Measurements from ENCODE around the gene GTF3A.

DNA sequence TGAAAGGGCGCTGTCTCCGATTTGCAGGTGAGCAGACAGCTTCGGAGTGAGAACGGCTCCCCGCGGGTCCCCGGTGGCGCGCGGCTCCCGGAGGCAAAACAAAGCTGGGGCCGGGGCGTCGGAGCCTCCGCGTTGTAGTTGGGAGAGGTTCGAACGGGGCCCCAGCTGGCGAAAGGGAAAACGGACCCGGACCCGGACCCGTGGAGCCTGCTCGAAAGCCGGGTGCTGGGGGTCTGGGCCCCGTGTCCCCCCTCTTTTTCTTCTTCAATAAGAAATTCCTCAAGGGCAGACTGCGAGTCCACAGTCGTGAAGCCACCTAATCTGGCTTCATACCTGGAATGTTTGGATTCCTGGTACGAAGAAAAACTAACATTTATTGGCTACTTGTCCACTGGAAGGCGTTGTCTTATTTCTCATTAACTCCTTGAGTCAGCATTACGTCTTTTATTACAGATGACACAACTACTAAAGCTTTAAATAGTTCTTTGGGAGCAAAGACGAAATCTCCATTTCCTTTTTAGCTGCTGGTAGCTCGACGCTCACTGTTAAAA, 26.6 kb downstream of the GTF3A start:
- TF ChIP-seq, protein P1, sequence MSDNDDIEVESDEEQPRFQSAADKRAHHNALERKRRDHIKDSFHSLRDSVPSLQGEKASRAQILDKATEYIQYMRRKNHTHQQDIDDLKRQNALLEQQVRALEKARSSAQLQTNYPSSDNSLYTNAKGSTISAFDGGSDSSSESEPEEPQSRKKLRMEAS (IDR thresholded peaks at IDR 0.05; ENCODE audit: low read depth, low read length), result 0 out of 2 replicates have a peak, but pooled peaks have one; percentile 24
- TF ChIP-seq, protein P2, sequence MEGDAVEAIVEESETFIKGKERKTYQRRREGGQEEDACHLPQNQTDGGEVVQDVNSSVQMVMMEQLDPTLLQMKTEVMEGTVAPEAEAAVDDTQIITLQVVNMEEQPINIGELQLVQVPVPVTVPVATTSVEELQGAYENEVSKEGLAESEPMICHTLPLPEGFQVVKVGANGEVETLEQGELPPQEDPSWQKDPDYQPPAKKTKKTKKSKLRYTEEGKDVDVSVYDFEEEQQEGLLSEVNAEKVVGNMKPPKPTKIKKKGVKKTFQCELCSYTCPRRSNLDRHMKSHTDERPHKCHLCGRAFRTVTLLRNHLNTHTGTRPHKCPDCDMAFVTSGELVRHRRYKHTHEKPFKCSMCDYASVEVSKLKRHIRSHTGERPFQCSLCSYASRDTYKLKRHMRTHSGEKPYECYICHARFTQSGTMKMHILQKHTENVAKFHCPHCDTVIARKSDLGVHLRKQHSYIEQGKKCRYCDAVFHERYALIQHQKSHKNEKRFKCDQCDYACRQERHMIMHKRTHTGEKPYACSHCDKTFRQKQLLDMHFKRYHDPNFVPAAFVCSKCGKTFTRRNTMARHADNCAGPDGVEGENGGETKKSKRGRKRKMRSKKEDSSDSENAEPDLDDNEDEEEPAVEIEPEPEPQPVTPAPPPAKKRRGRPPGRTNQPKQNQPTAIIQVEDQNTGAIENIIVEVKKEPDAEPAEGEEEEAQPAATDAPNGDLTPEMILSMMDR (IDR thresholded peaks at IDR 0.05; ENCODE audit: low read depth, low read length), result peak; percentile 1
